Measurements from ENCODE around the gene CCDC154.

The CCDC154 gene

DNA sequence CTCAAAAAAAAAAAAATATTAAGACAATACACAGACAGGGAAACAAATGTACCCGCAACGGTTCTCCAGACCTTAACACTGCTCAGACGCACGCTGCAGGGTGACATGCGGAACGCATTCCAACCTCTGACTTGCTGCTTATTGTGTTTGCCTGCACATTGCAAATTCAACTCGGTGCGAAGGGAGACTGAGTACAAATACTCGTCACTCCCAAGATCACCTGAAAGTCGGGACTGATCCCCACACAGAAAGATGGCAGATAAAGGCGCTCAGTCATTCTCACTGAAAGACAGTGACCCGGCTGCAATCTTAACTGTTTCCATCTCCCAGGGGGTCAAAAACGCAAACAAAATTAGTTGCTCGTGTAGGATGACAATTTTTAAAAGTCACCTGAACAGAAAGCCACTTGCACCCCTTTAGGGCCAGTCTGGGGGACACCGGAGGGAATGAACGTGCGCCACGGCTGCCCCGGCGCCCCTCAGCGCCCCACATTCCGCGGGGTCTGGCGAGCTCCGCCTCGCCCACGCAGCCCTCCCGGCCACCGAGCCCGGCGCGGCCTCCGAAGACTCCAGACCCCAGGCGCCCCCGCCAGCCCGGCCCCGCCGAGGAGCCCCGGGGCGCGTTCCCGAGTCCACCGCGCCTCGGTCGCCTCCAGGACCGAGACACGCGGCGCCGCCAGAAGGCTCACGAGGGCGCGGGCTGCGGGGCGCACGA is 29.9 kb upstream of the CCDC154 start:
- CTCF ChIA-PET = no interaction called here
- Histone ChIP-seq H3K27ac (ENCODE audit: extremely low read depth, low read depth, low read length) (peak overlapping the region; percentile 68; the same call in 1 of the 2 replicates), H3K9me3 (ENCODE audit: control insufficient read depth, insufficient read depth, low read depth, low read length) (no peaks in the 10 kb centered on the region), H3K36me3 (ENCODE audit: control insufficient read depth in 2 of 2, insufficient read depth in 1 of 2, low read length in 2 of 2) (no peaks in the 10 kb centered on the region), H3K4me1 (ENCODE audit: control insufficient read depth, insufficient read depth, low read length) (peaks cover 3% of the 10 kb centered on the region; the same call in 1 of the 2 replicates), H3K4me3 (ENCODE audit: low read depth, low read length) (peak overlapping the region; percentile 45)
- TF ChIP-seq ZNF335 (tag by site-specific recombination; conservative IDR thresholded peaks at IDR 0.05) = 0 out of 2 replicates have a peak, but pooled peaks have one; percentile 9
- TF ChIP-seq, protein P1, sequence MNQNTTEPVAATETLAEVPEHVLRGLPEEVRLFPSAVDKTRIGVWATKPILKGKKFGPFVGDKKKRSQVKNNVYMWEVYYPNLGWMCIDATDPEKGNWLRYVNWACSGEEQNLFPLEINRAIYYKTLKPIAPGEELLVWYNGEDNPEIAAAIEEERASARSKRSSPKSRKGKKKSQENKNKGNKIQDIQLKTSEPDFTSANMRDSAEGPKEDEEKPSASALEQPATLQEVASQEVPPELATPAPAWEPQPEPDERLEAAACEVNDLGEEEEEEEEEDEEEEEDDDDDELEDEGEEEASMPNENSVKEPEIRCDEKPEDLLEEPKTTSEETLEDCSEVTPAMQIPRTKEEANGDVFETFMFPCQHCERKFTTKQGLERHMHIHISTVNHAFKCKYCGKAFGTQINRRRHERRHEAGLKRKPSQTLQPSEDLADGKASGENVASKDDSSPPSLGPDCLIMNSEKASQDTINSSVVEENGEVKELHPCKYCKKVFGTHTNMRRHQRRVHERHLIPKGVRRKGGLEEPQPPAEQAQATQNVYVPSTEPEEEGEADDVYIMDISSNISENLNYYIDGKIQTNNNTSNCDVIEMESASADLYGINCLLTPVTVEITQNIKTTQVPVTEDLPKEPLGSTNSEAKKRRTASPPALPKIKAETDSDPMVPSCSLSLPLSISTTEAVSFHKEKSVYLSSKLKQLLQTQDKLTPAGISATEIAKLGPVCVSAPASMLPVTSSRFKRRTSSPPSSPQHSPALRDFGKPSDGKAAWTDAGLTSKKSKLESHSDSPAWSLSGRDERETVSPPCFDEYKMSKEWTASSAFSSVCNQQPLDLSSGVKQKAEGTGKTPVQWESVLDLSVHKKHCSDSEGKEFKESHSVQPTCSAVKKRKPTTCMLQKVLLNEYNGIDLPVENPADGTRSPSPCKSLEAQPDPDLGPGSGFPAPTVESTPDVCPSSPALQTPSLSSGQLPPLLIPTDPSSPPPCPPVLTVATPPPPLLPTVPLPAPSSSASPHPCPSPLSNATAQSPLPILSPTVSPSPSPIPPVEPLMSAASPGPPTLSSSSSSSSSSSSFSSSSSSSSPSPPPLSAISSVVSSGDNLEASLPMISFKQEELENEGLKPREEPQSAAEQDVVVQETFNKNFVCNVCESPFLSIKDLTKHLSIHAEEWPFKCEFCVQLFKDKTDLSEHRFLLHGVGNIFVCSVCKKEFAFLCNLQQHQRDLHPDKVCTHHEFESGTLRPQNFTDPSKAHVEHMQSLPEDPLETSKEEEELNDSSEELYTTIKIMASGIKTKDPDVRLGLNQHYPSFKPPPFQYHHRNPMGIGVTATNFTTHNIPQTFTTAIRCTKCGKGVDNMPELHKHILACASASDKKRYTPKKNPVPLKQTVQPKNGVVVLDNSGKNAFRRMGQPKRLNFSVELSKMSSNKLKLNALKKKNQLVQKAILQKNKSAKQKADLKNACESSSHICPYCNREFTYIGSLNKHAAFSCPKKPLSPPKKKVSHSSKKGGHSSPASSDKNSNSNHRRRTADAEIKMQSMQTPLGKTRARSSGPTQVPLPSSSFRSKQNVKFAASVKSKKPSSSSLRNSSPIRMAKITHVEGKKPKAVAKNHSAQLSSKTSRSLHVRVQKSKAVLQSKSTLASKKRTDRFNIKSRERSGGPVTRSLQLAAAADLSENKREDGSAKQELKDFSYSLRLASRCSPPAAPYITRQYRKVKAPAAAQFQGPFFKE (tag by site-specific recombination; IDR thresholded peaks at IDR 0.05; ENCODE audit: borderline replicate concordance) = no peak
- TF ChIP-seq, protein P2, sequence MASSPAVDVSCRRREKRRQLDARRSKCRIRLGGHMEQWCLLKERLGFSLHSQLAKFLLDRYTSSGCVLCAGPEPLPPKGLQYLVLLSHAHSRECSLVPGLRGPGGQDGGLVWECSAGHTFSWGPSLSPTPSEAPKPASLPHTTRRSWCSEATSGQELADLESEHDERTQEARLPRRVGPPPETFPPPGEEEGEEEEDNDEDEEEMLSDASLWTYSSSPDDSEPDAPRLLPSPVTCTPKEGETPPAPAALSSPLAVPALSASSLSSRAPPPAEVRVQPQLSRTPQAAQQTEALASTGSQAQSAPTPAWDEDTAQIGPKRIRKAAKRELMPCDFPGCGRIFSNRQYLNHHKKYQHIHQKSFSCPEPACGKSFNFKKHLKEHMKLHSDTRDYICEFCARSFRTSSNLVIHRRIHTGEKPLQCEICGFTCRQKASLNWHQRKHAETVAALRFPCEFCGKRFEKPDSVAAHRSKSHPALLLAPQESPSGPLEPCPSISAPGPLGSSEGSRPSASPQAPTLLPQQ (tag by site-specific recombination; IDR thresholded peaks at IDR 0.05) = no peak
- no peak for TF ChIP-seq ZNF571 (tag by site-specific recombination; IDR thresholded peaks at IDR 0.05)
- 0 out of 2 replicates have a peak, but pooled peaks have one; percentile 31 for TF ChIP-seq ZBTB17 (tag by site-specific recombination; IDR thresholded peaks at IDR 0.05)
- TF ChIP-seq ZSCAN30 (tag by site-specific recombination; IDR thresholded peaks at IDR 0.05) = no peak
- TF ChIP-seq ZNF660 (tag by site-specific recombination; IDR thresholded peaks at IDR 0.05) = no peak
- no peak for TF ChIP-seq ZFP41 (tag by site-specific recombination; IDR thresholded peaks at IDR 0.05; ENCODE audit: borderline replicate concordance)
- POLR2A ChIA-PET = no interaction called here

DNA sequence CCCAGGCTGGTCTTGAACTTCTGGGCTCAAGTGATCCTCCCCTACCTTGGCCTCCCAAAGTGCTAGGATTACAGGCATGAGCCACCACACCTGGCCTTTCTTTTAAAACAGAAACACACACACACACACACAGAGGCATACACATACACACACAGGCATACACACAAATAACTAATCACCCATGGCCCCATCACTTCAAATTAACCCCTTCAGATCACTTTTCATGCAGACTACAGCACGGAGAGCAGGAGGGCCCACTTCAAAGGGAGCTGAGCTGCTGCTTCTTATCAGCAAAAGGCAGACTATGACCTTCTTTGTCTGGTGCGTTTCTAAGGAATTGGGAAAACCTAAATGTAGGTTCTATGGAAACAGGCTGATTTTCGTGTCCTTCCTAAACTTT is 28.6 kb upstream of the CCDC154 start:
- no peak overlapping the region for H3K27ac ChIP-seq (ENCODE audit: extremely low read depth, low read depth, low read length)
- ChIA-PET CTCF (no interaction called here), POLR2A (interaction anchor here (0.7 kb wide), 1 partner anchor 26 kb away, joined by 7 read pairs; no protein-coding TSS in a partner anchor)
- no peak overlapping the region for H3K4me3 ChIP-seq (ENCODE audit: low read depth, low read length)
- H3K36me3 ChIP-seq (ENCODE audit: control insufficient read depth in 2 of 2, insufficient read depth in 1 of 2, low read length in 2 of 2) = no peaks in the 10 kb centered on the region
- no peak for TF ChIP-seq ZNF274 (IDR thresholded peaks at IDR 0.05; ENCODE audit: low read length)
- TF ChIP-seq ZNF274 (tag by site-specific recombination; IDR thresholded peaks at IDR 0.05; ENCODE audit: borderline replicate concordance) = no peak
- TF ChIP-seq ZFP37 (tag by site-specific recombination; IDR thresholded peaks at IDR 0.05) = no peak
- 0 out of 2 replicates have a peak, but pooled peaks have one; percentile 34 for TF ChIP-seq ZFP69B (tag by site-specific recombination; IDR thresholded peaks at IDR 0.05)
- TF ChIP-seq, protein P3, sequence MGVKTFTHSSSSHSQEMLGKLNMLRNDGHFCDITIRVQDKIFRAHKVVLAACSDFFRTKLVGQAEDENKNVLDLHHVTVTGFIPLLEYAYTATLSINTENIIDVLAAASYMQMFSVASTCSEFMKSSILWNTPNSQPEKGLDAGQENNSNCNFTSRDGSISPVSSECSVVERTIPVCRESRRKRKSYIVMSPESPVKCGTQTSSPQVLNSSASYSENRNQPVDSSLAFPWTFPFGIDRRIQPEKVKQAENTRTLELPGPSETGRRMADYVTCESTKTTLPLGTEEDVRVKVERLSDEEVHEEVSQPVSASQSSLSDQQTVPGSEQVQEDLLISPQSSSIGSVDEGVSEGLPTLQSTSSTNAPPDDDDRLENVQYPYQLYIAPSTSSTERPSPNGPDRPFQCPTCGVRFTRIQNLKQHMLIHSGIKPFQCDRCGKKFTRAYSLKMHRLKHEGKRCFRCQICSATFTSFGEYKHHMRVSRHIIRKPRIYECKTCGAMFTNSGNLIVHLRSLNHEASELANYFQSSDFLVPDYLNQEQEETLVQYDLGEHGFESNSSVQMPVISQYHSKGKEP (tag by site-specific recombination; IDR thresholded peaks at IDR 0.05) = no peak
- TF ChIP-seq ZNF138 (tag by site-specific recombination; IDR thresholded peaks at IDR 0.05; ENCODE audit: borderline replicate concordance) = no peak
- TF ChIP-seq, protein P2 (tag by site-specific recombination; IDR thresholded peaks at IDR 0.05) = 0 out of 2 replicates have a peak, but pooled peaks have one; percentile 44
- no peak for TF ChIP-seq ZBTB1 (tag by site-specific recombination; IDR thresholded peaks at IDR 0.05)
- TF ChIP-seq, protein P4, sequence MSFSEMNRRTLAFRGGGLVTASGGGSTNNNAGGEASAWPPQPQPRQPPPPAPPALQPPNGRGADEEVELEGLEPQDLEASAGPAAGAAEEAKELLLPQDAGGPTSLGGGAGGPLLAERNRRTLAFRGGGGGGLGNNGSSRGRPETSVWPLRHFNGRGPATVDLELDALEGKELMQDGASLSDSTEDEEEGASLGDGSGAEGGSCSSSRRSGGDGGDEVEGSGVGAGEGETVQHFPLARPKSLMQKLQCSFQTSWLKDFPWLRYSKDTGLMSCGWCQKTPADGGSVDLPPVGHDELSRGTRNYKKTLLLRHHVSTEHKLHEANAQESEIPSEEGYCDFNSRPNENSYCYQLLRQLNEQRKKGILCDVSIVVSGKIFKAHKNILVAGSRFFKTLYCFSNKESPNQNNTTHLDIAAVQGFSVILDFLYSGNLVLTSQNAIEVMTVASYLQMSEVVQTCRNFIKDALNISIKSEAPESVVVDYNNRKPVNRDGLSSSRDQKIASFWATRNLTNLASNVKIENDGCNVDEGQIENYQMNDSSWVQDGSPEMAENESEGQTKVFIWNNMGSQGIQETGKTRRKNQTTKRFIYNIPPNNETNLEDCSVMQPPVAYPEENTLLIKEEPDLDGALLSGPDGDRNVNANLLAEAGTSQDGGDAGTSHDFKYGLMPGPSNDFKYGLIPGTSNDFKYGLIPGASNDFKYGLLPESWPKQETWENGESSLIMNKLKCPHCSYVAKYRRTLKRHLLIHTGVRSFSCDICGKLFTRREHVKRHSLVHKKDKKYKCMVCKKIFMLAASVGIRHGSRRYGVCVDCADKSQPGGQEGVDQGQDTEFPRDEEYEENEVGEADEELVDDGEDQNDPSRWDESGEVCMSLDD (tag by site-specific recombination; IDR thresholded peaks at IDR 0.05) = no peak
- no peak for TF ChIP-seq ZSCAN30 (tag by site-specific recombination; IDR thresholded peaks at IDR 0.05)
- TF ChIP-seq ZFHX2 (tag by site-specific recombination; conservative IDR thresholded peaks at IDR 0.05) = no peak
- TF ChIP-seq ZBTB21 (tag by site-specific recombination; IDR thresholded peaks at IDR 0.05) = no peak
- TF ChIP-seq ZNF223 (tag by site-specific recombination; IDR thresholded peaks at IDR 0.05) = no peak
- no peaks in the 10 kb centered on the region for H3K9me3 ChIP-seq (ENCODE audit: control insufficient read depth, insufficient read depth, low read depth, low read length)
- peaks cover 3% of the 10 kb centered on the region; the same call in 1 of the 2 replicates for H3K4me1 ChIP-seq (ENCODE audit: control insufficient read depth, insufficient read depth, low read length)

Data from HEK293 (cell line).